GM12878 (cell line): ENCODE data around the gene SSPN. TPM values are rescaled to one million over a fixed set of nuclear protein-coding genes. Genes with fewer than 3 reads are reported as not detected.

Source experiments
- BACH1 ChIP-seq: fragments of 450-650 bp; IDR thresholded peaks from 2 replicates; pipeline ENCODE4 v1.6.1; 2017; ENCODE audit warnings: mild to moderate bottlenecking, borderline replicate concordance
- BHLHE40 ChIP-seq, 2 experiments: fragments of 450-650 bp in 1 of 2; IDR thresholded peaks; 2 replicates each; pipeline ENCODE4 v1.6.1; 2011 to 2017; ENCODE audit warnings: low read depth in 2 of 2, borderline replicate concordance in 1 of 2, improper control_type of control experiment in 1 of 2, low read length in 1 of 2, mild to moderate bottlenecking in 1 of 2
- EGR1 ChIP-seq, 2 experiments: IDR thresholded peaks; 1 replicate in 1 of 2; 2 replicates in 1 of 2; pipeline ENCODE4 v1.6.1; 2011 to 2012; ENCODE audit warnings: low read depth in 2 of 2, low read length in 2 of 2, borderline replicate concordance in 1 of 2, mild to moderate bottlenecking in 1 of 2, moderate library complexity in 1 of 2
- ESRRA ChIP-seq: IDR thresholded peaks from 2 replicates; pipeline ENCODE4 v1.6.1; 2012; ENCODE audit warnings: mild to moderate bottlenecking, low read length, improper control_type of control experiment
- FOXK2 ChIP-seq: fragments of 450-650 bp; IDR thresholded peaks from 2 replicates; pipeline ENCODE4 v1.6.1; 2017; ENCODE audit warnings: mild to moderate bottlenecking, moderate library complexity
- NFYA ChIP-seq: IDR thresholded peaks from 2 replicates; pipeline ENCODE4 v1.6.1; 2011; ENCODE audit warnings: low read depth, mild to moderate bottlenecking, low read length, improper control_type of control experiment, borderline replicate concordance
- PML ChIP-seq: IDR thresholded peaks from 2 replicates; pipeline ENCODE4 v1.6.1; 2012; ENCODE audit warnings: low read length, inconsistent platforms
- RAD51 ChIP-seq: fragments of 450-650 bp; IDR thresholded peaks from 2 replicates; pipeline ENCODE4 v1.6.1; 2016; ENCODE audit warnings: moderate library complexity, mild to moderate bottlenecking, inconsistent platforms
- TARDBP ChIP-seq: IDR thresholded peaks from 2 replicates; pipeline ENCODE4 v1.6.1; 2016; ENCODE audit warnings: borderline replicate concordance
- ZNF274 ChIP-seq: IDR thresholded peaks from one replicate; pipeline ENCODE4 v1.8.0; 2011; ENCODE audit not compliant: insufficient read length, insufficient read depth
- polyA plus RNA-seq, 11 experiments: library from polyadenylated mRNA; depleted of rRNA in 4 of 11; unstranded in 6 of 11; stranded (reverse) in 5 of 11; fragments of >200 nt; fragmentation: Nextera tagmentation in 4 of 11; fragmentation: Illumina TruSeq in 1 of 11; extraction: Ambion mirVana in 4 of 11; extraction: Trizol in 1 of 11; gene quantifications; 1 replicate in 1 of 11; 2 replicates in 10 of 11; pipeline versions ENCODE4 v1.2.1 to v1.2.3, GENCODE V29; 2011 to 2016; ENCODE audit warnings: inconsistent platforms in 2 of 11, missing spikeins in 2 of 11, low read depth in 1 of 11
- total RNA-seq, 4 experiments: library from RNA; depleted of rRNA in 3 of 4; stranded (reverse); fragments of >200 nt in 3 of 4; fragmentation: Illumina TruSeq in 1 of 4; extraction: Trizol in 1 of 4; gene quantifications; 2 replicates each; pipeline versions ENCODE4 v1.2.1 to v1.2.3, GENCODE V29; 2013 to 2021
- TF ChIP-seq, protein P1 (sequence below): fragments of 450-650 bp; IDR thresholded peaks from 2 replicates; pipeline ENCODE4 v1.6.1; 2017; ENCODE audit warnings: mild to moderate bottlenecking
- TF ChIP-seq, protein P2 (sequence below): IDR thresholded peaks from 2 replicates; pipeline ENCODE4 v1.6.1; 2011; ENCODE audit warnings: low read depth, low read length, improper control_type of control experiment, borderline replicate concordance

The SSPN gene
- total and polyA plus RNA-seq, 10 of the 15 experiments (the other 5 are each of a cell fraction or from before 2014, with no cell fraction given), result 0.04 to 0.41 (median 0.28) TPM; not detected in 5

DNA sequence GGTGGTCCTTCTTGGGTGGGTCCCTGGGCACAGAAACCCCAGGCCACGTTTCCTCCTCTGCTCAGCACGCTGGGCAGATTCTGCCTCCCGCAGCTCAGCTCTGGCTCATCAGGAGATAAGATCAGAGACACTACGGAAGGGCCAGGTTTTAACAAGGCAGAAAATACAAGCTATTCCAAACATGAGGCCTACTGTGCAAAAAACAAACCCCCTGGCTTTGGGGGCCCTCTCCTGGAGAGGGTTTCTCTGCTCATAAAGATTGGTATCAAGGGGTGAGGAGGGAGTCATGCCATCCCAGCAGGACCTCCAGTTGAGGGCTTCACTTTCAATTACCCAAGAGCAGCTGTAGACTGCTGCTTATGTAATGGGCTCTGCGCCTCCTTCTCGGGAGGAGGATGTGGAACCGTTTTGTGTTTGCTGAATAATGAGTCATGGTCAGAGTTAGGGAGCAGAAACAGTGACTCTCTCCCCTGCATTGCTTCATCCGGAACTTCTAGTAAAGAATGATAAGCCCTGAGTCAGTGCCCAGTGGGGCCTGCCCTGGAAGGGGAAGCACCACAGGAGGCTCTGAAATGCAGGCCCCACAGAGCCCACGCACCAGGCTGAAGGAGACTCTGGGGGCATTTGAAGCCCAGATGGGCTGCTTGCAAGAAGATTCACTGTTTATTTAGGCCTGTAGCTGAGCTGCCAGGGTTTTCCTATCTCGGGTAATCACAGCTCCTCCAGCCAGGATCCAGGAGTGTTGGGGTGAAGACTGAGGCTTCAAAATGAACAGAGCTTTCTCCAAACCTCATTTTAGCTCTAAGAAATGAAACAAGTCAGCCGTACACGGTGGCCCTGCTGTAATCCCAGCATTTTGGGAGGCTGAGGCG, 79.3 kb downstream of the SSPN start (continued):
- TF ChIP-seq TARDBP, result no peak
- TF ChIP-seq, protein P1, sequence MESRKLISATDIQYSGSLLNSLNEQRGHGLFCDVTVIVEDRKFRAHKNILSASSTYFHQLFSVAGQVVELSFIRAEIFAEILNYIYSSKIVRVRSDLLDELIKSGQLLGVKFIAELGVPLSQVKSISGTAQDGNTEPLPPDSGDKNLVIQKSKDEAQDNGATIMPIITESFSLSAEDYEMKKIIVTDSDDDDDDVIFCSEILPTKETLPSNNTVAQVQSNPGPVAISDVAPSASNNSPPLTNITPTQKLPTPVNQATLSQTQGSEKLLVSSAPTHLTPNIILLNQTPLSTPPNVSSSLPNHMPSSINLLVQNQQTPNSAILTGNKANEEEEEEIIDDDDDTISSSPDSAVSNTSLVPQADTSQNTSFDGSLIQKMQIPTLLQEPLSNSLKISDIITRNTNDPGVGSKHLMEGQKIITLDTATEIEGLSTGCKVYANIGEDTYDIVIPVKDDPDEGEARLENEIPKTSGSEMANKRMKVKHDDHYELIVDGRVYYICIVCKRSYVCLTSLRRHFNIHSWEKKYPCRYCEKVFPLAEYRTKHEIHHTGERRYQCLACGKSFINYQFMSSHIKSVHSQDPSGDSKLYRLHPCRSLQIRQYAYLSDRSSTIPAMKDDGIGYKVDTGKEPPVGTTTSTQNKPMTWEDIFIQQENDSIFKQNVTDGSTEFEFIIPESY, result no peak
- no peak for TF ChIP-seq ZNF274
- no peak for TF ChIP-seq NFYA
- no peak for TF ChIP-seq ESRRA
- TF ChIP-seq EGR1 (IDR thresholded peaks at IDR 0.05; ENCODE audit: borderline replicate concordance in 1 of 2, low read depth in 2 of 2, low read length in 2 of 2), result peak in 1 of 2 experiments; percentile 64; a peak in 1 of 3 replicates
- TF ChIP-seq, protein P2, sequence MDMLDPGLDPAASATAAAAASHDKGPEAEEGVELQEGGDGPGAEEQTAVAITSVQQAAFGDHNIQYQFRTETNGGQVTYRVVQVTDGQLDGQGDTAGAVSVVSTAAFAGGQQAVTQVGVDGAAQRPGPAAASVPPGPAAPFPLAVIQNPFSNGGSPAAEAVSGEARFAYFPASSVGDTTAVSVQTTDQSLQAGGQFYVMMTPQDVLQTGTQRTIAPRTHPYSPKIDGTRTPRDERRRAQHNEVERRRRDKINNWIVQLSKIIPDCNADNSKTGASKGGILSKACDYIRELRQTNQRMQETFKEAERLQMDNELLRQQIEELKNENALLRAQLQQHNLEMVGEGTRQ, result no peak
- TF ChIP-seq RAD51, result no peak
- peak; percentile 60; the same call in 1 of the 2 replicates for TF ChIP-seq PML
- TF ChIP-seq FOXK2, result no peak
- peak; percentile 42 to 56; a peak in 2 of 4 replicates for TF ChIP-seq BHLHE40 (IDR thresholded peaks at IDR 0.05; ENCODE audit: borderline replicate concordance in 1 of 2, low read depth in 2 of 2, low read length in 1 of 2)
- peak; percentile 98; the same call in 1 of the 2 replicates for TF ChIP-seq BACH1
